Measurements from ENCODE around the gene CCDC187. TPM values are rescaled to one million over a fixed set of nuclear protein-coding genes. Genes with fewer than 3 reads are reported as not detected.
"Not testable (repeated sequence)": the region's sequence is repeated elsewhere in the genome, so short reads cannot be mapped to it uniquely, and the experiment has no call there.

The CCDC187 gene
- total and polyA plus RNA-seq, 2 experiments from 2014 or later: 0.13 to 1.3 TPM

- no peaks in the 10 kb centered on the region for H3K9me3 ChIP-seq (ENCODE audit: low read depth)
- H3K36me3 ChIP-seq: no peaks in the 10 kb centered on the region
- no peak for DNase-seq (ENCODE audit: low read depth in 1 of 2, low spot score in 1 of 2)
- peaks cover 15% of the 10 kb centered on the region for H3K4me1 ChIP-seq (ENCODE audit: low read depth)
- H3K27me3 ChIP-seq: no peaks in the 10 kb centered on the region
- H3K27ac ChIP-seq: no peak overlapping the region
- no peak overlapping the region for H3K4me3 ChIP-seq
- no peak for TF ChIP-seq CTCF (IDR thresholded peaks at IDR 0.05; ENCODE audit: low read depth, low read length)
Observed at GRCh38 chr9:136239983-136240330, 63.9 kb downstream of the CCDC187 start.

- no peak for DNase-seq (ENCODE audit: low read depth in 1 of 2, low spot score in 1 of 2)
- no peak for TF ChIP-seq CTCF (IDR thresholded peaks at IDR 0.05; ENCODE audit: low read depth, low read length)
- H3K9me3 ChIP-seq (ENCODE audit: low read depth): no peaks in the 10 kb centered on the region
- no peaks in the 10 kb centered on the region for H3K27me3 ChIP-seq
- H3K4me3 ChIP-seq: no peak overlapping the region
- H3K4me1 ChIP-seq (ENCODE audit: low read depth): peaks cover 13% of the 10 kb centered on the region
- no peaks in the 10 kb centered on the region for H3K36me3 ChIP-seq
- no peak overlapping the region for H3K27ac ChIP-seq
Observed at GRCh38 chr9:136239135-136239982, 64.5 kb downstream of the CCDC187 start.

GRCh38 chr9:136238342-136238732 lies 65.6 kb downstream of the CCDC187 start:
- H3K27me3 ChIP-seq: no peaks in the 10 kb centered on the region
- no peak overlapping the region for H3K27ac ChIP-seq
- no peaks in the 10 kb centered on the region for H3K9me3 ChIP-seq (ENCODE audit: low read depth)
- H3K4me3 ChIP-seq: no peak overlapping the region
- no peak for DNase-seq (ENCODE audit: low read depth in 1 of 2, low spot score in 1 of 2)
- H3K36me3 ChIP-seq: no peaks in the 10 kb centered on the region
- no peak for TF ChIP-seq CTCF (IDR thresholded peaks at IDR 0.05; ENCODE audit: low read depth, low read length)
- peaks cover 11% of the 10 kb centered on the region for H3K4me1 ChIP-seq (ENCODE audit: low read depth)

- H3K27me3 ChIP-seq: no peaks in the 10 kb centered on the region
- no peak overlapping the region for H3K4me3 ChIP-seq
- DNase-seq (ENCODE audit: low read depth in 1 of 2, low spot score in 1 of 2): no peak
- no peaks in the 10 kb centered on the region for H3K36me3 ChIP-seq
- H3K9me3 ChIP-seq (ENCODE audit: low read depth): no peaks in the 10 kb centered on the region
- TF ChIP-seq CTCF (IDR thresholded peaks at IDR 0.05; ENCODE audit: low read depth, low read length): no peak
- H3K4me1 ChIP-seq (ENCODE audit: low read depth): peaks cover 17% of the 10 kb centered on the region
- no peak overlapping the region for H3K27ac ChIP-seq
Observed at GRCh38 chr9:136237486-136238341, 66.2 kb downstream of the CCDC187 start.

GRCh38 chr9:136236471-136237410 lies 67.2 kb downstream of the CCDC187 start:
- H3K4me3 ChIP-seq; DNase-seq (ENCODE audit: low read depth in 1 of 2, low spot score in 1 of 2); H3K36me3 ChIP-seq; H3K27me3 ChIP-seq; H3K27ac ChIP-seq; H3K9me3 ChIP-seq (ENCODE audit: low read depth): not testable (repeated sequence)
- H3K4me1 ChIP-seq (ENCODE audit: low read depth): peaks cover 17% of the 10 kb centered on the region

Measured in cardiac muscle cell (in vitro differentiated cells and primary cell).